Measurements from ENCODE around the gene PIH1D1. TPM values are rescaled to one million over a fixed set of nuclear protein-coding genes. Genes with fewer than 3 reads are reported as not detected.
A peak's percentile ranks its signal among the peaks of the same experiment; 100 is the strongest.

The PIH1D1 gene
- total and polyA plus RNA-seq, 2 experiments from 2014 or later = 103 to 164 TPM

DNA sequence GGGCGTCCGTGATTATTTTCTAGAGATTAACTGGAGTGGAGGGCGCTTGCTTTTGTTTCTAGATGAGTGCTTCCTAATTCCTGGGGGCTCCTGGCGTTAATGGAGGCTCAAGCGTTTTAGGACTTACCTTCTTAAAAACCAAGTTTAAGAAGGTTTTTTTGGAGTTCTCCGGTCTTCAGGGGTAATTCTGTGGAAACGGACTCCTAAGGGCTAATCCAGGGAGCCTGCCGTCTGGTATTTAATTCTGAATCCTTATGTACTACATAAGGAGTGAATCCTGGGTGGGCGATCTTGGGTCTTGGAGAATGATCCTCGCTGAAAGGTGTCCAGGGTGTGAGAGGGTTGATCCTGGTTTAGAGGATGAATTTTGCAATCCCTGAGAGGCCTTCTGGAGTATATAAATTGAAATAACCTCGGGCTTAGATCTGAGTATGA is 45.0 kb upstream of the PIH1D1 start (continued):
- TF ChIP-seq EZH2phosphoT487 (IDR thresholded peaks at IDR 0.05; ENCODE audit: unreplicated experiment) = no peak
- no peak for TF ChIP-seq ZNF331 (CRISPR knock-in tag; IDR thresholded peaks at IDR 0.05; ENCODE audit: low read depth)
- no peak for TF ChIP-seq STAT1 (IDR thresholded peaks at IDR 0.05; ENCODE audit: unreplicated experiment)
- no peak for TF ChIP-seq ZNF114 (CRISPR knock-in tag; IDR thresholded peaks at IDR 0.05)
- TF ChIP-seq POLR2AphosphoS5 (IDR thresholded peaks at IDR 0.05; ENCODE audit: low read depth) = no peak
- TF ChIP-seq, protein P1, sequence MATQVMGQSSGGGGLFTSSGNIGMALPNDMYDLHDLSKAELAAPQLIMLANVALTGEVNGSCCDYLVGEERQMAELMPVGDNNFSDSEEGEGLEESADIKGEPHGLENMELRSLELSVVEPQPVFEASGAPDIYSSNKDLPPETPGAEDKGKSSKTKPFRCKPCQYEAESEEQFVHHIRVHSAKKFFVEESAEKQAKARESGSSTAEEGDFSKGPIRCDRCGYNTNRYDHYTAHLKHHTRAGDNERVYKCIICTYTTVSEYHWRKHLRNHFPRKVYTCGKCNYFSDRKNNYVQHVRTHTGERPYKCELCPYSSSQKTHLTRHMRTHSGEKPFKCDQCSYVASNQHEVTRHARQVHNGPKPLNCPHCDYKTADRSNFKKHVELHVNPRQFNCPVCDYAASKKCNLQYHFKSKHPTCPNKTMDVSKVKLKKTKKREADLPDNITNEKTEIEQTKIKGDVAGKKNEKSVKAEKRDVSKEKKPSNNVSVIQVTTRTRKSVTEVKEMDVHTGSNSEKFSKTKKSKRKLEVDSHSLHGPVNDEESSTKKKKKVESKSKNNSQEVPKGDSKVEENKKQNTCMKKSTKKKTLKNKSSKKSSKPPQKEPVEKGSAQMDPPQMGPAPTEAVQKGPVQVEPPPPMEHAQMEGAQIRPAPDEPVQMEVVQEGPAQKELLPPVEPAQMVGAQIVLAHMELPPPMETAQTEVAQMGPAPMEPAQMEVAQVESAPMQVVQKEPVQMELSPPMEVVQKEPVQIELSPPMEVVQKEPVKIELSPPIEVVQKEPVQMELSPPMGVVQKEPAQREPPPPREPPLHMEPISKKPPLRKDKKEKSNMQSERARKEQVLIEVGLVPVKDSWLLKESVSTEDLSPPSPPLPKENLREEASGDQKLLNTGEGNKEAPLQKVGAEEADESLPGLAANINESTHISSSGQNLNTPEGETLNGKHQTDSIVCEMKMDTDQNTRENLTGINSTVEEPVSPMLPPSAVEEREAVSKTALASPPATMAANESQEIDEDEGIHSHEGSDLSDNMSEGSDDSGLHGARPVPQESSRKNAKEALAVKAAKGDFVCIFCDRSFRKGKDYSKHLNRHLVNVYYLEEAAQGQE (IDR thresholded peaks at IDR 0.05; ENCODE audit: unreplicated experiment) = no peak
- no peak for TF ChIP-seq CREB1 (CRISPR knock-in tag; IDR thresholded peaks at IDR 0.05; ENCODE audit: low read depth)
- no peak for TF ChIP-seq NANOG (IDR thresholded peaks at IDR 0.05; ENCODE audit: borderline replicate concordance)

DNA sequence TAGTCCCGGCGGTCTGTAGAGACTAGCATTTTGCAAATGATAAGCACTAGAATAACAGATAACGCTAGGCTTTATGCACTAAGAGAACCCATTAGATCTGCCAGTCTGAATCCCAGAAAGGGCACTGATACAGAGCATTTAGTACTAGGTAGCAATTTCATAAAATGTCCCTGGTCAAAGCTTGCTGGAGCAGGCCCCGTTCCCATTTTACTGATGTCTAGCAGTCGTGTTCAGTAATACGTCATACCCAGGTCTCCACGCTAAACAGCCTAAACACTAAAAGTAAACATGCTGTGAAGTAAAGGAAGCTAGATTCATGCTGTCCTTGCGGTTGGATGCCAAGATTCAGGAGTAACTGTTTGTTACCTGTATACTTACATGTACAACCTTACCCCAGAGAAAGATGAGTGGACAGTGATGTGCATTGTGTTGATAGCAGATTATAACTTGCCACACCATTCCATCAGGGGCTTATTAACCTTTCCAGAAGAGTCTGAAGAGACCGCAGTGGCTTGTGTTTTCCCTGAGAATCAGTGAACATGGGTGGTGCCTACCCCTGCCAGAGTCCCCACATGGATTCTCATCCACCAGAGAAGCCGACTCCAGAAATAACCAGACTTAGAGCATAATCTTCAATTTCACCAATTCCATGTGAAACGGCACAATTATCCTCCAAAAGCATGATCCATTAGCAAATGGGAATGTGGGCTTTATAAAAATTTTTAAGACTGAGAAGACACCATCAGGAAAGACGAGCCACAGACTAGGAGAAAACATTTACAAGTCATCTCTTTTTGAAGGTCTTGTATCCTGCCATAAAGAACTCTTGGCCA is 41.2 kb upstream of the PIH1D1 start:
- peaks cover 82% of the 10 kb centered on the region for H3F3A ChIP-seq (replicated peaks; ENCODE audit: low read depth)
- peak; percentile 40 for DNase-seq (ENCODE audit: low spot score)
- peaks cover 21% of the 10 kb centered on the region for H3K9me3 Mint-ChIP-seq
- peaks cover 75% of the 10 kb centered on the region for H3K36me3 Mint-ChIP-seq (ENCODE audit: low read depth)
- H3K36me3 ChIP-seq (ENCODE audit: insufficient read depth) = peaks cover 47% of the 10 kb centered on the region
- peak overlapping the region; percentile 33; the same call in 2 of the 3 replicates for H3K4me3 Mint-ChIP-seq
- H3K79me2 ChIP-seq (replicated peaks; ENCODE audit: insufficient read depth) = peaks cover 42% of the 10 kb centered on the region
- peak; percentile 2; the same call in 1 of the 3 replicates for ATAC-seq
- peaks cover 22% of the 10 kb centered on the region for H3K4me1 Mint-ChIP-seq
- H3K4me3 ChIP-seq = no peak overlapping the region
- TF ChIP-seq POLR2AphosphoS5 (IDR thresholded peaks at IDR 0.05; ENCODE audit: low read depth) (peak; percentile 91), EZH2phosphoT487 (IDR thresholded peaks at IDR 0.05; ENCODE audit: unreplicated experiment) (no peak)
- H3K9me2 ChIP-seq (ENCODE audit: insufficient read depth) = no peaks in the 10 kb centered on the region
- peak overlapping the region; percentile 87 for H3K27ac Mint-ChIP-seq
- peak overlapping the region; percentile 100 for H3K27ac ChIP-seq (ENCODE audit: low read depth)
- H2AFZ ChIP-seq = no peak overlapping the region
- peaks cover 28% of the 10 kb centered on the region for H4K20me1 ChIP-seq (replicated peaks; ENCODE audit: insufficient read depth)
- H3K4me1 ChIP-seq (ENCODE audit: insufficient read depth) = peaks cover 25% of the 10 kb centered on the region
- no peaks in the 10 kb centered on the region for H3K27me3 ChIP-seq (ENCODE audit: insufficient read depth)
- H3K4me2 ChIP-seq = no peak overlapping the region
- peaks cover 76% of the 10 kb centered on the region for H3K27me3 Mint-ChIP-seq (ENCODE audit: insufficient read depth, low read depth, poor library complexity)

Data from GM23338 (cell line).